Left colon (tissue), 2 donors: ENCODE results near the gene DCAF6. TPM values are rescaled to one million over a fixed set of nuclear protein-coding genes. Genes with fewer than 3 reads are reported as not detected.

ENCODE experiments used
- ATAC-seq: fragments of 200-7000 bp; cut with Tn5 transposase; one replicate; pipeline ENCODE4 v1.9.1; 2020; ENCODE audit warnings: mild to moderate bottlenecking, moderate library complexity
- DNase-seq, 2 donors: peaks; one replicate each; pipeline ENCODE4 v3.0.0-alpha.2; 2020
- intact Hi-C, 2 donors: fragments of 100-400 bp; cut with DNase I in 1 of 2; cut with micrococcal nuclease in 1 of 2; formaldehyde crosslinking; loops; one replicate each; pipeline versions ENCODE4 v1.11.2 to v1.14.0; 2022; cut with DNase I, micrococcal nuclease
- total RNA-seq, 2 donors: library from RNA; stranded (reverse); fragmentation: NEBNext Ultra II Directional; extraction: Animal tissue kit (Norgen Biotek cat#: 25700); gene quantifications; one replicate each; pipeline ENCODE4 v1.2.1, GENCODE V29; 2021
- donor health status: DM: no; HTN: no; CAD: no.
- donor health status: DM: yes; HTN: yes; CAD: no.

DCAF6 gene
- total RNA-seq, 2 donors from 2014 or later = 60.0 to 60.2 TPM

- intact Hi-C loops = no loop called here
- DNase-seq (no peak), ATAC-seq (no peak)
Measured at GRCh38 chr1:168057355-168057754, 120.9 kb downstream of the DCAF6 start.

- intact Hi-C loops = no loop called here
- DNase-seq (no peak), ATAC-seq (no peak)
Measured at GRCh38 chr1:168057921-168058320, 121.4 kb downstream of the DCAF6 start.

DNA sequence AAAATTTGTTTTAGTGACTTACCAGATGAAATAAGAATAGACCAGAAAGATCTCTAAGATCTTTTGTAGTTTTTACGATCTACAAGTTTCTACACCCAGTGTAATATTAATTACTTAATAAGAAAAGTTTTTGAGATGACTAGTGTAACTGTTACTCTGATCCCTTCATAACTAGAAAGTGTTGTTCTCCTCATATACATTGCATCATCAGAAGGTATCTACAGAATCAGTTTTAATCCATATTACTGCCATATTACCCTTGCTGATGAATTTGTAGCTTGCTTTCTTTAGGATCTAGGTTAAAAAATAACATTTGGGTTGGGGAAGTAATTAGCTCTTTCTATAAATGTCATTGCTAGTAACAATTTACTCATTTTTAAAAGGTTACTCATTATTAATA is 127.7 kb downstream of the DCAF6 start:
- ATAC-seq = no peak
- DNase-seq = no peak
- intact Hi-C loops = no loop called here

DNA sequence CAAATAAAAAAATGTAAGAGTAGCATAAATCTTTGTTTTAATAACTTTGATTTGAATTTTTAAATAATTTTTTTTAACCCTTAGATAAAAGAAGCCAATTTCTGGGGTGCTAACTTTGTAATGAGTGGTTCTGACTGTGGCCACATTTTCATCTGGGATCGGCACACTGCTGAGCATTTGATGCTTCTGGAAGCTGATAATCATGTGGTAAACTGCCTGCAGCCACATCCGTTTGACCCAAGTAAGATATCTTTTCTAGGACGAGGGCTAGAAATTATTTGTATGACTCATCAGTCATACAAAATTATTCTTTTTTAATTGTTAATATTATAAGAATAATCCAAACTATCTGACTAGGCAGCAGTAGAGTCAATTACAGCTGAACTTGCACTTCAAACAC is 129.0 kb downstream of the DCAF6 start:
- no peak for DNase-seq
- intact Hi-C loops = no loop called here
- no peak for ATAC-seq

GRCh38 chr1:168069384-168069783 is 132.9 kb downstream of the DCAF6 start:
- intact Hi-C loops = no loop called here
- no peak for DNase-seq
- ATAC-seq = no peak

GRCh38 chr1:168079761-168080160 is 143.3 kb downstream of the DCAF6 start:
- no peak for DNase-seq
- no peak for ATAC-seq
- intact Hi-C loops = loop anchor here in 1 of 2 donors (10.0 kb wide), 1 partner anchor 265 kb away; no protein-coding TSS in a partner anchor

DNA sequence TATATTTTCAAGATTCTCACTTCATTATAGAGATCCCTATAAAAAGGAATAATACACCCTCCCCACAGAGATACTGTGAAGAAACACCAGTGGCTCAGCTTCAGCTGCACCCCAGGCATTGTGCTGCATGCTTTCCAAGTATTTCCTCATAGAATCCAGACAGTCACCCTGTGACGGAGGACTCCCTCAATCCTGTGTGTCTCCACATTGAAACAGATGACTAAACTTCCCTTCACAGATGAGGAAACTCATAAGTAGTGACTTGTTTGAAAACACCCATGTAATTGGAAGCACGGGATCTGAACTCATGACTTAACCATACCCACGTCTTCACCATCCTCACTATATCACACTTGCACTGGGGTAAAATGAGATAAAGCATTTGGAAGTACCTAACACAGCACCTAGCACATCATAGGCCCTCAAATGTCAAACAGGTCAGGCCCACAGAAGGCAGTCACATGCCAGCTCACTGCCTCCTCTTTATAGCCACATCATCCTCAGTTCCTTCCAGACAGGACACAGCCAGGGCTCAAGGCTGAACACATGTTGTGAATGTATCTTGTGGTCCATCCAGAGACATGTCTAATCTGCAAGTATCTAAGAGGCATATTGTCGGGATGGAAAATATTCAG is 145.0 kb downstream of the DCAF6 start:
- intact Hi-C loops = loop anchor here in 1 of 2 donors (10.0 kb wide), 1 partner anchor 267 kb away; no protein-coding TSS in a partner anchor
- ATAC-seq = no peak
- no peak for DNase-seq

DNA sequence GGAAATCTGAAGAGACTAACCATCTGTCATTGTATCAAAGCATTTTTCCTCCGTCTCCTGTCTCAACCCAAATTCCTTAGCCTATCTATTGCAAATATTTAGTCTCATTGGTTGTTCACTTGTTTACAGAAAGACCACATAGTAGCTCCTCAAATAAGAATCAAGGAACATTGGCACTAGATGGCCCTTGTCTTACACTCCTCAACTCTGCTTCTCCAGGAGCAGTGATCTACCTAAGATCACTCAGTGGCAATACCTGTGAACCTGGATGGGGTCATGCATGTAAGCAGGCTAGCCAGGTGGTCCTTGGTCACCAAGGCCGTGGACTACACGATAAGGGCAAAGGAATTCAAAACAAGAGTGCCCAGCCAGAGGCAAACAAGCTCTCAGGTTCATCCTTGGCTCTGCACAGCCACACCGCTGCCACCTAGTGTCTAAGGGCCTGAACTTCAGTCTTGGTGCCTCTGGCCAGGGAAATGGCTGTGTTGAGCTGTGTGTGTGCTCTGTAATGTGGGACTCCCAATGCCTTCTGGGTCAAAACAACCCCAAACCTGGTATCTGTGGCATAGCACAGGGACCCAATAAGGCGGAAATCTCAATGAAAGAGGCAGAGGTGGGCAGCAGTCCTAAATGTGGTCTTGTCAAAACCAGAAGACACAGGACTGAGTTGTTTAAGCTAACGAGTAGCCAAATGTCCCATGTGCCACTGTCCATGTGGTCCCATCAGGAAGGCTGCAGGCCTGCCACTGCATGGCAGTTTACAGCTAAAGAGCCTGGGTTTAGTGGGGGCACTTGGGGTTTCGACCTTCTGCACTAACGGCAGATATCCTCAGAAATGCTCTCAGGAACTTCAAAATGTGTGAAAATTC is 145.8 kb downstream of the DCAF6 start:
- ATAC-seq (peak; percentile 83), DNase-seq (peak; percentile 56 to 70)
- intact Hi-C loops = loop anchor here in 1 of 2 donors (10.0 kb wide), 1 partner anchor 267 kb away; no protein-coding TSS in a partner anchor

DNA sequence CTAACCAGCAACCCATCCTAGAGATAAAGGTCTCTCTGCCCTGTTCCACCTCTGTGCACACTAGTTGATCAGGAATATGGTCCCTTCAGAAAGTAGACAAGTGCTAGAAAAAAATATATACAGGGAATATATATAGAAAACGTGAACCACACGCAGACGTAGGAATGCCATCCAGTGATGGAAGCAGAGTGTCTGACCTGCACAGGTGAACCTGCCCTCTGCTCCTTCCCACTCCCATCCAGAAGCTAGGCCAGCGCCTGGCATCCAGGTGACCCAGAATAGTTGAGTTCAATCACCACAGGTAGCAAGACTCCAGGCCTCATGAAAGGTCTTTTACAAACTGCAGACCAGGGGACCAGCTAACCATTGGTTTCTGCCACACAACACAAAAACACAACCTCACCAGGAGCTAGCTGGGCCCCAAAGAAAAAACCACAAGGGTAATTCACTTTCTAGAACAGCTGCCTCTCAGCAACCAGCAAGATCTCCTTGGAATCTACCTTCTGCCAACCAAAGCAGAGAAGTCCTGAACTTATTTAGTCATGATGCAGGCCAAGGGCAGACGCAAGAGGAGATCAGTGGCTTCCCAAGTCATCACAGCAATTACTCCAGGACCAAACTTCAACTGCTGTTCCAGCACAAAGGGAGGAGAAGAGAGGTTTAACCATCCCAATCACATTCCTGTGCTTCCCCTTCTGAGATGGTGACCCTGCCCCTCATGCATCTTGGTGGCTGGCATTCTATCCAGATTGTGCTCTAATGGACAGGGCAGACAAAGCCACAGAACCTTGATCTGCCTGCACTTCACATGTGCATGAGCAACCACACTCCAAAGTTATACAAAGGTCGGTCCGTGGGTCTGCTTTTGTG is 147.2 kb downstream of the DCAF6 start:
- DNase-seq = no peak
- intact Hi-C loops = loop anchor here in 1 of 2 donors (10.0 kb wide), 1 partner anchor 269 kb away; no protein-coding TSS in a partner anchor

DNA sequence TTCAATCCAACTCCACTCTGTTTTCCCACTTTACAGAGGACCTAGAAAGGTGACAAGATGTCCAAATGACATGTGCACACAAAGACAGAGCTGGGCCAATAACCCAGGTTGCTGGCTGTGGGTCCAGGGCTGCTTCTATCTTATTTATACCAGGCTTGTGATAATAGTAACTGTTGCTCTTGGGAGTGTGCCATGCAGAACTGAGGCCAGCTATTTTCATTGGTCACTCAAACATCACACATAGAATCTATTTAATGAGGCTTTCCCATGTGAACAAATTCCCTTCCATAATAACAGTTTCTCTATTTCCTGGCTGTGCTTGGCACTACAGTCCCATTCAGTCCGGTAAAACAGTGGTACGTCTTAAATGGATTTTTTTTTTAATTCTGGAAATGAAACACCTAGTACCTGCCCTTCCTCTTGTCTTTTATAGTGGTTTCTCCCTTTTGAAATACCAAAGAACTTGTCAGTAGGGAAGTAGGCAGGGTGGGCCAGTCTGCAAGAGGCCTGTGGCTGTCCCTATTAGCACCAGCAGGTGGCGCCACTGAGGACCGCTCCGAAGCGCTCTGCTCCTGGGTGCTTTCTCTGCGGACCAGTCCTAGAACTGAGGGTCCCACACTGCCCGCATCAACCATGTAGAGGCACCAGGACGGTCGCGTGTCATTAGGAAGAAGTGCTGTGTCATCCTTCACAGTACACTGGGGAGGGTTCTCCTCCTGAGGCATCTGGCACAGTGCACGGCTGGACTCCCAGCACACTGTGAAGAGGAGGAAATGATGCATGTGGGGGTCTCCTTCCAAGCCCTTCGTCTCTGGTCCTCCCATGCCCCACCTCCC is 148.1 kb downstream of the DCAF6 start:
- intact Hi-C loops = loop anchor here in 1 of 2 donors (10.0 kb wide), 1 partner anchor 270 kb away; no protein-coding TSS in a partner anchor
- ATAC-seq (no peak), DNase-seq (peak in 1 of 2 donors; percentile 60)

More for the DNA sequence above, 147.2 kb downstream of the DCAF6 start:
- ATAC-seq = no peak

DNA sequence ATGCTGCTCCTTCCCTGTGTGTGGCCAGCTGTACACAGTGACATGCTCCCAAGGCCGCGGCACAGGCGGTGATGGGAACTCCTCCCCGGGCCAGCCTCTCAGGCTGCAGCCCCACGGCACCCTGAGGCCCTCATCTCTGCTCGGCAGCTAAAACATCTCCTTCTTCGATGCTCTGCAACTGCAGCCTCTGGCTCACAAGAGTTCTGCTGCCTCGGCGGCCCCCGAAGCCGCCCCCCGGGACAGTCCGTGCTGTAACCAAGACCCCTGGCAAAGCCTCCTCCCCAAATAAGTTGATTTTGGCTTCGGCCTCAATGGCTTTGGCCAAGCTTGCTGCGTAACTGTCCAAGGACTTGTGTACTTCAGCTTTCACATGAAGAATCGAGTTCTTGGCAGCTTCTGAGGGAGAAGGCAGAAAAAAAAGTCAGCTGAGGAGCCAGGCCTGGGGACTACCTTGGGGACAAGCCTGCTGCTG is 149.0 kb downstream of the DCAF6 start:
- intact Hi-C loops = loop anchor here in 1 of 2 donors (10.0 kb wide), 1 partner anchor 271 kb away; no protein-coding TSS in a partner anchor
- no peak for ATAC-seq
- DNase-seq = peak in 1 of 2 donors; percentile 16

- no peak for DNase-seq
- ATAC-seq = no peak
- intact Hi-C loops = loop anchor here in 1 of 2 donors (10.0 kb wide), 1 partner anchor 272 kb away; no protein-coding TSS in a partner anchor
Measured at GRCh38 chr1:168086438-168086837, 150.0 kb downstream of the DCAF6 start.

DNA sequence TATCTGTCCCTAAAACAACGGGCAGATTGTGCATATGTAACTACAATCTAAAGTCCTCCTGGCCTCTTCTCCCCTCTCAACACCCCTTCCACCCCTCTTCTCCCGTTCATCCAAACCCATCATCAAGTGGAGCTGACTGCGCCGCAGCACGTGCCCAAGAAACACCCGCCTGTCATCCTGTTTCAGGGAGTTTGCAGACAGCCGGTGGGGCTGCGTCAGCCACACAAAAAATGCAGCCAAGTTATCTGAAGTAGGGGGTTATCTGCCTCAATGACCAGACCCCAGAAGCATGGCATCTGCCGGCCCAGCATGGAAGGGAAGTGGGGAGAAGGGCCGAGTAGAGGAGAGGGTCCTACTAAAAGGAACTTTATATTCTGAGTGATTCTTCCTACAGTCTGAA is 151.2 kb downstream of the DCAF6 start:
- ATAC-seq (no peak), DNase-seq (no peak)
- intact Hi-C loops = loop anchor here in 1 of 2 donors (10.0 kb wide), 1 partner anchor 273 kb away; no protein-coding TSS in a partner anchor

DNA sequence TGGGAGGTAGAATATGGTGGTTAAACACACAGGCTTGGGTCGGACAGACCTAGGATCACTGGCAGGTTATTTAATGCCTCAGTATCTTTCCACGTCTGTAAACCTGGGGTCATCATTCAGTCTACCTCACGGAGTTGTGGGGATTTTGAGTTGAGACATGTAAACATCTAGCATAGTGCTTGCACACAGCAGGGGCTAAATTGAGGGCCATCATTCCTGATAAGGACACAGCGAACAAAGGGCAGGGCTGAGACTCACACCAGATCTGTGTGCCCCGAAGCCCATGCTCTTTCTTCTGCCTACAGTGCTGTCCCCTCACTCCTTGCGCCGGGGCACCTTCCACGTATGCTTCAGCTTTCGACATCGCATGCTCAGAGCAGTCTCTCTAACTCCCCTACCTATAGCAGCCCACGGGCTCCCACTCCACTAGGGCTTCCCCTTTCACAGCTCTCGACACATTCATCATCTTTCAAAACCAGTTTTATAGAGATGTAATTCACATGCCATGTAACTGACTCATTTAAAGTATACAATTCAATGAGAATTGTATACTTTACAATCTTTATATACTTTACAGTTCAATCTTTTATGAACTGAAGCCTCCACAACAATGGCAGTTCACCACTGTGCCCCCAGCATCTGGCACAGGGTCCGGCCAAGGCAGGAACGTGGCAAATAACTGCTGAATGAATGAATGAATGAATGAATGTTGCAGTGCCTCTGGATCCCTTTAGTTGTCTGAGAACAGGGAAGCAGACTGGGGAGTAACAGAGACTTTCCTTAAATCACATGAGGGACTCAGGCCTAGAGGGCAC is 152.2 kb downstream of the DCAF6 start:
- peak in 1 of 2 donors; percentile 45 for DNase-seq
- intact Hi-C loops = loop anchor here in 1 of 2 donors (10.0 kb wide), 1 partner anchor 274 kb away; no protein-coding TSS in a partner anchor
- peak; percentile 71 for ATAC-seq

DNA sequence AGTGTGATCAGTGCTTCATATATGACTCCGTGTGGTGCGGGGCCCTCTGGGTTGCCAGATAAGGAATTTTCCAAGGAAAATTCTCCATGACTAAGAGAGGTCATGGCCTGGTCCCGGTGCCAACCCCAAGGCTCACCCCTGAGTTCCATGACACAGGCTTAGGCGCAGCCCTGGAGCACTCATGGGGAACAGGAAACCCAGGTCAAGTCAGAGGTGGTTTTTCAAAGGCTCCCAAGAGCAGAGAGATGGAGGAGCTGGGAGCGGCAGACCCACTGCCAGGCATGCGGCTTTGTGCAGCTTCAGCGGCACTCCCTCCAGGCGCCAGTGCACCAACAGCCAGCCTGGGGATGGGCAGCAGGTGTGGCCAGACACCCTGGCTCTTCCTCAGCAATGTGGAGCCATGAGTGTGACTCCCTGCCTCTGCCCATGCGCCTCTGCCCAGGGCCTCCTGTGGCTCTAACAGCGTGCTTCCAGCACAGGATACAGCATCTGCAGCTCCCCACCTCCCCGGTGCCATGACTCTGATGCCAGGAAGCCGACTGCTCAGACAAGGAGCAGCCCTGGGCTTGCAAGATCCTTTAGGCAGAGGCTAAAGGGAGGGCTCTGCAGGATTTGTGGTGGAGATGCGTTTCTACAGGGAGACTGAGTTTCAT is 153.0 kb downstream of the DCAF6 start:
- ATAC-seq (peak; percentile 85), DNase-seq (peak; percentile 73 to 81)
- intact Hi-C loops = loop anchor here in 1 of 2 donors (10.0 kb wide), 1 partner anchor 275 kb away; no protein-coding TSS in a partner anchor

DNA sequence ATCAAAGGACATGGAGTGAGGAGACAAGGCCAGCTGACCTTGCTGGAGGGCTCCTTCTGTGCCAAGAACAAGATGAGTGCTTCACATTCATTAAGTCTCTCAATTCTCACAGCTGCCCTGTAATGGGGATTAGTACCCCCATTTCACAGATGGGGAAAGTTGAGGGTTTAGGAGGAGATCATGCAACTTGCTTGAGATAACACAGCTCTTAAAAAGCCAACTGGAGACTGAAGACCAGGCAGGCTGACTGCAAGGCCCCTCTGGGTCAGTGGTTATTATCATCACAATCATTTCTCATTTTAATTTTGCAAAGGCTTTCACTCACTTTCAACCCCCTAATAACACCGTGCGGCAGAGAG is 153.5 kb downstream of the DCAF6 start:
- ATAC-seq (no peak), DNase-seq (no peak)
- intact Hi-C loops = loop anchor here in 1 of 2 donors (10.0 kb wide), 1 partner anchor 275 kb away; no protein-coding TSS in a partner anchor
